ENCODE data around the gene REC8. TPM values are rescaled to one million over a fixed set of nuclear protein-coding genes. Genes with fewer than 3 reads are reported as not detected.

REC8 gene
- total RNA-seq, 1 donor from 2014 or later: 20.0 TPM

Other genes starting within 250 kb of the REC8 start
- 59.7 and 83.0 TPM in 2 replicates for gene DHRS4, start 218.3 kb upstream of the REC8 start, total RNA-seq
- 22.5 and 25.9 TPM in 2 replicates for gene DHRS4L2, start 183.2 kb upstream of the REC8 start, total RNA-seq
- not detected in 2 replicates for gene CARMIL3, start 120.1 kb upstream of the REC8 start, total RNA-seq
- gene CPNE6, start 100.5 kb upstream of the REC8 start, total RNA-seq: not detected in 2 replicates
- gene PCK2, start 77.8 kb upstream of the REC8 start, total RNA-seq: 44.0 and 79.9 TPM in 2 replicates
- 57.1 and 70.3 TPM in 2 replicates for gene DCAF11, start 57.3 kb upstream of the REC8 start, total RNA-seq
- under 0.01 and 0.29 TPM in 2 replicates for gene NRL, start 57.1 kb upstream of the REC8 start, total RNA-seq
- not detected in 2 replicates for gene FITM1, start 41.4 kb upstream of the REC8 start, total RNA-seq
- gene PSME1, start 35.9 kb upstream of the REC8 start, total RNA-seq: 181 and 193 TPM in 2 replicates
- 14.0 and 20.2 TPM in 2 replicates for gene EMC9, start 30.5 kb upstream of the REC8 start, total RNA-seq
- gene PSME2, start 25.5 kb upstream of the REC8 start, total RNA-seq: 105 and 124 TPM in 2 replicates
- gene RNF31, start 24.6 kb upstream of the REC8 start, total RNA-seq: 35.7 and 41.8 TPM in 2 replicates
- gene IRF9, start 10.8 kb upstream of the REC8 start, total RNA-seq: 66.8 and 80.4 TPM in 2 replicates
- gene IPO4, start 16.7 kb downstream of the REC8 start, total RNA-seq: 70.4 and 79.0 TPM in 2 replicates
- 85.9 and 92.5 TPM in 2 replicates for gene TM9SF1, start 23.4 kb downstream of the REC8 start, total RNA-seq
- not detected in 2 replicates for gene TSSK4, start 33.6 kb downstream of the REC8 start, total RNA-seq
- 28.0 and 40.8 TPM in 2 replicates for gene CHMP4A, start 41.4 kb downstream of the REC8 start, total RNA-seq
- 11.8 and 12.8 TPM in 2 replicates for gene MDP1, start 44.0 kb downstream of the REC8 start, total RNA-seq
- gene NEDD8, start 60.3 kb downstream of the REC8 start, total RNA-seq: 229 and 231 TPM in 2 replicates
- gene GMPR2, start 60.8 kb downstream of the REC8 start, total RNA-seq: 83.0 and 111 TPM in 2 replicates
- gene TINF2, start 70.5 kb downstream of the REC8 start, total RNA-seq: 48.6 and 95.1 TPM in 2 replicates
- gene TGM1, start 91.1 kb downstream of the REC8 start, total RNA-seq: 0.35 and 4.0 TPM in 2 replicates
- 33.1 and 65.2 TPM in 2 replicates for gene RABGGTA, start 99.5 kb downstream of the REC8 start, total RNA-seq
- 15.3 and 21.3 TPM in 2 replicates for gene DHRS1, start 127.7 kb downstream of the REC8 start, total RNA-seq
- 15.0 and 22.0 TPM in 2 replicates for gene NOP9, start 127.8 kb downstream of the REC8 start, total RNA-seq
- gene CIDEB, start 135.9 kb downstream of the REC8 start, total RNA-seq: 1.4 and 2.3 TPM in 2 replicates
- gene LTB4R2, start 138.1 kb downstream of the REC8 start, total RNA-seq: 0.18 and 1.4 TPM in 2 replicates
- gene LTB4R, start 139.4 kb downstream of the REC8 start, total RNA-seq: under 0.01 and 0.71 TPM in 2 replicates
- gene ADCY4, start 163.0 kb downstream of the REC8 start, total RNA-seq: not detected in 2 replicates
- gene RIPK3, start 167.9 kb downstream of the REC8 start, total RNA-seq: not detected in 2 replicates
- 27.8 and 35.7 TPM in 2 replicates for gene NFATC4, start 196.1 kb downstream of the REC8 start, total RNA-seq
- 11.9 and 12.1 TPM in 2 replicates for gene NYNRIN, start 226.9 kb downstream of the REC8 start, total RNA-seq